ENCODE results near the gene COL21A1. TPM values are rescaled to one million over a fixed set of nuclear protein-coding genes. Genes with fewer than 3 reads are reported as not detected.

The COL21A1 gene
- total RNA-seq, result 30.8 and 51.1 TPM in 2 replicates

DNA sequence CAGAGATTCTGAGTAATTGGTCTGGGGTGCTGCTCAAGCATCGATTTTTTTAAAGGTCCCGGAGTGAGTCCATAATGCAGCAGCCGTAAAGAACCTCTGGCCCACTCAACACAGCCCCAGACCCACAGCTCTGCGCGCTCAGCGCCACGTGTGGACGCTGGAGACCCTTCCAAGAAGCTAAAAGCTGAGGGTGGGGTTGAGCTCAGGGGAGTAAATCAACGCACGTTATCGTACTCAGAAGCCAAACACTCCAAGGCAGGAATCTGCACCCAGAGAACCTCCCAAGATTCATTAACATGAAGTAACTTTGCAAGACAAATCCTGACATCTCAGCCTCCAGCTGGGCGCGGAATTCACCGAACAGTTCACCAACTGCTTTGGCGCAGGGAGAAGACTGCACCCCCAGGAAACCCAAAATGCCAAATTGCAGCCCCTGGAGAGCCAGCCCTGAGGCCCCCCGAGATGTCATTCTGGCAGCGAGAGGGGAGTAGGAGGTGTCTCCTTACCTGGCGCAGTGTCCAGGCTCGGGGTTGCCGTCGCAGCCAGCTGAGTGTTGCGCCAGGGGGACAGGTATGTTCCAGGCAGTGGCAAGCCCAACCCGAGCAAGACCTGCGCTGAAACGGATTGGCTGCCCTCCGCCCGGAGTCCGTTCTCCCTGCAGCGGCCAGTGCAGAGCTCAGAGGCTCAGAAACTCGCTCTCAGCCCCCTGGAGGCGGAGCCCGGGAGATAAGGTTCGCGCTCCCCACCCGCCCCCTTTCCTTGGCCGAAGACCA lies at the start of gene COL21A1:
Gene COL21A1 (minus strand): TSS at position 700 of the 773 bp plus-strand sequence. CDS start 64,962 bp downstream, outside the sequence.

Data from cardiac ventricle fibroblast (primary cell).